SK-N-SH (cell line): ENCODE data around the gene DNAJC1. TPM values are rescaled to one million over a fixed set of nuclear protein-coding genes. Genes with fewer than 3 reads are reported as not detected.

ENCODE experiments used
- CTCF ChIA-PET: fragments of 300-600, 350-600 bp; formaldehyde crosslinking; extraction: SDS; loops from one replicate; lab custom pipeline; 2021; lab: Yijun Ruan, JAX
- POLR2A ChIA-PET: fragments of 350-600 bp; sonication (Branson Sonifier 250); formaldehyde crosslinking; extraction: SDS; loops from one replicate; lab custom pipeline; 2020; ENCODE audit warnings: antibody characterized with exemption, inconsistent platforms; lab: Yijun Ruan, JAX
- DNase-seq: peaks from one replicate; pipeline ENCODE4 v3.0.0; 2012
- H2AFZ ChIP-seq: fragments of 200-600 bp; sonication (generic); 2 replicates; pipeline ENCODE4 v1.8.1; 2016; ENCODE audit warnings: antibody characterized with exemption, mild to moderate bottlenecking, low read depth
- H3F3A ChIP-seq: fragments of 200-600 bp; sonication (generic); replicated peaks from 2 replicates; pipeline ENCODE3; 2016; ENCODE audit warnings: antibody characterized with exemption, mild to moderate bottlenecking; ENCODE audit not compliant: insufficient read depth
- H3K27ac ChIP-seq, 2 experiments: fragments of 200-500 bp in 1 of 2; fragments of 200-600 bp in 1 of 2; sonication (Bioruptor generic) in 1 of 2; sonication (generic), shearing (Covaris generic) in 1 of 2; 2 replicates each; pipeline versions ENCODE4 v1.5.1 to v1.6.1; 2014 to 2016; ENCODE audit warnings: low read depth in 2 of 2, inconsistent platforms in 1 of 2, low read length in 1 of 2, mild to moderate bottlenecking in 1 of 2, mixed read lengths in 1 of 2
- H3K27me3 ChIP-seq: fragments of 200-600 bp; sonication (generic), shearing (Covaris generic); 2 replicates; pipeline ENCODE4 v1.6.1; 2016; ENCODE audit warnings: mixed run types; ENCODE audit not compliant: insufficient read depth
- H3K36me3 ChIP-seq, 2 experiments: fragments of 200-500 bp in 1 of 2; fragments of 200-600 bp in 1 of 2; sonication (Bioruptor generic) in 1 of 2; sonication (generic) in 1 of 2; replicated peaks in 1 of 2; 2 replicates each; pipeline versions ENCODE3 to v1.5.1; 2014 to 2016; ENCODE audit warnings: low read length in 1 of 2, mild to moderate bottlenecking in 1 of 2; ENCODE audit not compliant: insufficient read depth in 2 of 2, control insufficient read depth in 1 of 2
- H3K4me1 ChIP-seq, 2 experiments: fragments of 200-500 bp in 1 of 2; fragments of 200-600 bp in 1 of 2; sonication (Bioruptor generic) in 1 of 2; sonication (generic), shearing (Covaris generic) in 1 of 2; 2 replicates each; pipeline versions ENCODE4 v1.5.1 to v1.6.1; 2014 to 2016; ENCODE audit warnings: low read depth in 1 of 2, low read length in 1 of 2, mixed run types in 1 of 2; ENCODE audit not compliant: insufficient read depth in 2 of 2, control insufficient read depth in 1 of 2
- H3K4me2 ChIP-seq: fragments of 200-600 bp; sonication (generic), shearing (Covaris generic); 2 replicates; pipeline ENCODE4 v1.6.1; 2017; ENCODE audit warnings: mixed run types
- H3K4me3 ChIP-seq, 2 experiments: fragments of 200-500 bp in 1 of 2; fragments of 200-600 bp in 1 of 2; sonication (Bioruptor generic) in 1 of 2; sonication (generic), shearing (Covaris generic) in 1 of 2; 2 replicates each; pipeline versions ENCODE4 v1.5.1 to v1.8.1; 2014 to 2016; ENCODE audit warnings: low read depth in 2 of 2, inconsistent platforms in 1 of 2, low read length in 1 of 2, mild to moderate bottlenecking in 1 of 2, mixed read lengths in 1 of 2, moderate library complexity in 1 of 2
- H3K79me2 ChIP-seq: fragments of 200-600 bp; sonication (generic); 2 replicates; pipeline ENCODE4 v1.8.1; 2017; ENCODE audit warnings: mild to moderate bottlenecking; ENCODE audit not compliant: insufficient read depth
- H3K9ac ChIP-seq: fragments of 200-600 bp; sonication (generic); 2 replicates; pipeline ENCODE4 v1.6.1; 2017; ENCODE audit warnings: mixed run types
- H3K9me2 ChIP-seq: fragments of 200-600 bp; sonication (generic); 2 replicates; pipeline ENCODE4 v1.6.1; 2017; ENCODE audit warnings: mixed run types
- H3K9me3 ChIP-seq: fragments of 200-600 bp; sonication (generic); 2 replicates; pipeline ENCODE4 v1.6.1; 2017; ENCODE audit warnings: mixed run types, mild to moderate bottlenecking, moderate library complexity
- H4K20me1 ChIP-seq: fragments of 200-600 bp; sonication (generic); 2 replicates; pipeline ENCODE4 v1.6.1; 2017; ENCODE audit warnings: mild to moderate bottlenecking, mixed run types; ENCODE audit not compliant: insufficient read depth
- EP300 ChIP-seq, 2 experiments: IDR thresholded peaks; 2 replicates each; pipeline versions ENCODE4 v1.4.0 to v1.6.1; 2012; ENCODE audit warnings: borderline replicate concordance in 1 of 2, low read depth in 1 of 2, low read length in 1 of 2
- GABPA ChIP-seq: IDR thresholded peaks from 2 replicates; pipeline ENCODE4 v1.4.0; 2012; ENCODE audit warnings: low read depth, mild to moderate bottlenecking
- JUND ChIP-seq: IDR thresholded peaks from 2 replicates; pipeline ENCODE4 v1.4.0; 2012
- NRF1 ChIP-seq: IDR thresholded peaks from 2 replicates; pipeline ENCODE4 v1.6.1; 2012; ENCODE audit warnings: low read depth, mild to moderate bottlenecking, low read length
- WGBS: methylation state at CpG from one replicate; pipeline ENCODE4 v1.1.6; 2017; ENCODE audit warnings: low lambda C conversion rate; 5-methylcytosine and 5-hydroxymethylcytosine counted together
- polyA plus RNA-seq, 3 experiments: library from polyadenylated mRNA; depleted of rRNA; stranded (reverse); fragments of >200 nt; gene quantifications; 2 replicates each; pipeline ENCODE4 v1.2.3, GENCODE V29; 2012
- TF ChIP-seq, protein P1 (sequence below): IDR thresholded peaks from 2 replicates; pipeline ENCODE4 v1.4.0; 2012; ENCODE audit warnings: low read depth, borderline replicate concordance
- TF ChIP-seq, protein P2 (sequence below): fragments of 200-600 bp; sonication (generic); IDR thresholded peaks from 2 replicates; pipeline ENCODE4 v1.6.1; 2017; ENCODE audit warnings: antibody characterized with exemption, mild to moderate bottlenecking, moderate library complexity
- TF ChIP-seq, protein P3 (sequence below): fragments of 150-350 bp; IDR thresholded peaks from 2 replicates; pipeline ENCODE4 v1.6.1; 2017; ENCODE audit warnings: antibody characterized with exemption, low read length, low read depth, borderline replicate concordance

The DNAJC1 gene
- polyA plus RNA-seq, 1 of the 3 experiments (the other 2 are of a cell fraction) = 9.3 TPM

DNA sequence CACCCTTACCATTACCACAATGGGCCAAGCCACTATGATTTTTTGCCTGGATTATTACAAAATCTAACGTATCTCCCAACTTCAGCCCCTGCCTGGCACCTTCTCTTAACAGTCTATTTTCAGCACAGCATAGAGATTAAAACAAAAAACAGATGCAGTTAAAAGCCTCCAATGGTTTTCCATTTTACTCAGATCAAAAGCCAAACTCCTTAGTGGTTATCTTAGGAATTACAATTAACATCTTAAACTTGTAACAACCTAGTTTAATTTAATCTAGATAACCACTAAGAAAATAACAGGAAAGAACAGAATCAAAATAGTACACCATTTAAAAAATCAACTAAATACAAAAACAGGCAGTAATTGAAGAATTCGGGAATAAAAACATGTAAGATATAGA lies 43.5 kb downstream of the DNAJC1 start:
- no peak overlapping the region for H3K27ac ChIP-seq
- 93% methylated on average over 2 of the region's 2 CpGs for WGBS
- H3K4me2 ChIP-seq = no peak overlapping the region
- ChIA-PET POLR2A (no interaction called here), CTCF (interaction anchor here (0.6 to 1.4 kb wide), 3 partner anchors 12 to 461 kb away, joined by 3 to 4 read pairs (median 3); no protein-coding TSS in a partner anchor)
- H3K9ac ChIP-seq = no peak overlapping the region
- H2AFZ ChIP-seq = no peak overlapping the region
- no peak overlapping the region for H3K4me3 ChIP-seq
- TF ChIP-seq JUND (no peak), EP300 (IDR thresholded peaks at IDR 0.05; ENCODE audit: borderline replicate concordance in 1 of 2, low read depth in 1 of 2, low read length in 1 of 2) (no peak), GABPA (no peak)
- TF ChIP-seq, protein P1, sequence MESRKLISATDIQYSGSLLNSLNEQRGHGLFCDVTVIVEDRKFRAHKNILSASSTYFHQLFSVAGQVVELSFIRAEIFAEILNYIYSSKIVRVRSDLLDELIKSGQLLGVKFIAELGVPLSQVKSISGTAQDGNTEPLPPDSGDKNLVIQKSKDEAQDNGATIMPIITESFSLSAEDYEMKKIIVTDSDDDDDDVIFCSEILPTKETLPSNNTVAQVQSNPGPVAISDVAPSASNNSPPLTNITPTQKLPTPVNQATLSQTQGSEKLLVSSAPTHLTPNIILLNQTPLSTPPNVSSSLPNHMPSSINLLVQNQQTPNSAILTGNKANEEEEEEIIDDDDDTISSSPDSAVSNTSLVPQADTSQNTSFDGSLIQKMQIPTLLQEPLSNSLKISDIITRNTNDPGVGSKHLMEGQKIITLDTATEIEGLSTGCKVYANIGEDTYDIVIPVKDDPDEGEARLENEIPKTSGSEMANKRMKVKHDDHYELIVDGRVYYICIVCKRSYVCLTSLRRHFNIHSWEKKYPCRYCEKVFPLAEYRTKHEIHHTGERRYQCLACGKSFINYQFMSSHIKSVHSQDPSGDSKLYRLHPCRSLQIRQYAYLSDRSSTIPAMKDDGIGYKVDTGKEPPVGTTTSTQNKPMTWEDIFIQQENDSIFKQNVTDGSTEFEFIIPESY = no peak
- H3K9me2 ChIP-seq = no peaks in the 10 kb centered on the region
- H3K79me2 ChIP-seq = peaks cover 8% of the 10 kb centered on the region; the same call in 1 of the 2 replicates
- H3F3A ChIP-seq = peaks cover 7% of the 10 kb centered on the region
- no peaks in the 10 kb centered on the region for H4K20me1 ChIP-seq
- peaks cover 0 to 3% of the 10 kb centered on the region in 2 experiments; a peak in 1 of 4 replicates for H3K4me1 ChIP-seq
- H3K36me3 ChIP-seq = no peaks in the 10 kb centered on the region
- H3K27me3 ChIP-seq = no peaks in the 10 kb centered on the region
- no peak for DNase-seq
- 0 out of 2 replicates have a peak, but pooled peaks cover 3% of the 10 kb centered on the region for H3K9me3 ChIP-seq

DNA sequence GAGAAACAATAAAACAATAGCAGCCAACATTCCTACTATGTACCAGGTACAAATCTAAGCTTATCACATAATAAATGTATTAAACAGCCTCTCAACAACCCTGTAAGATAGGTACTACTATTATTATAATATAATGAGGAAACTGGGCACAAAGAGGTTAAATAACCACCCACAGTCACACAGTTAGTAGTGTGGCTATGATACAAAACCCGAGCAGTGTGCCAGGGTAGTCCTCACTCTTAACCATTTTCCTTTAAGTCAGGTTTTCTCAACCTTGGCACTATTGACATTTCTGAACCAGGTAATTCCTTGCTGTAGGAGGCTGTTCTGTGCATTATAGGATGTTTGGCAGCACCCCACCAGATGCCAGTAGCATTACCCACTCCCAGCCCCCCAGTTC lies 48.8 kb downstream of the DNAJC1 start:
- TF ChIP-seq, protein P2, sequence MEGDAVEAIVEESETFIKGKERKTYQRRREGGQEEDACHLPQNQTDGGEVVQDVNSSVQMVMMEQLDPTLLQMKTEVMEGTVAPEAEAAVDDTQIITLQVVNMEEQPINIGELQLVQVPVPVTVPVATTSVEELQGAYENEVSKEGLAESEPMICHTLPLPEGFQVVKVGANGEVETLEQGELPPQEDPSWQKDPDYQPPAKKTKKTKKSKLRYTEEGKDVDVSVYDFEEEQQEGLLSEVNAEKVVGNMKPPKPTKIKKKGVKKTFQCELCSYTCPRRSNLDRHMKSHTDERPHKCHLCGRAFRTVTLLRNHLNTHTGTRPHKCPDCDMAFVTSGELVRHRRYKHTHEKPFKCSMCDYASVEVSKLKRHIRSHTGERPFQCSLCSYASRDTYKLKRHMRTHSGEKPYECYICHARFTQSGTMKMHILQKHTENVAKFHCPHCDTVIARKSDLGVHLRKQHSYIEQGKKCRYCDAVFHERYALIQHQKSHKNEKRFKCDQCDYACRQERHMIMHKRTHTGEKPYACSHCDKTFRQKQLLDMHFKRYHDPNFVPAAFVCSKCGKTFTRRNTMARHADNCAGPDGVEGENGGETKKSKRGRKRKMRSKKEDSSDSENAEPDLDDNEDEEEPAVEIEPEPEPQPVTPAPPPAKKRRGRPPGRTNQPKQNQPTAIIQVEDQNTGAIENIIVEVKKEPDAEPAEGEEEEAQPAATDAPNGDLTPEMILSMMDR = no peak
- TF ChIP-seq GABPA = no peak
- H4K20me1 ChIP-seq = no peaks in the 10 kb centered on the region
- CTCF ChIA-PET = interaction anchor here (1.2 to 3.7 kb wide), 4 partner anchors 223 to 1338 kb away, joined by 3 to 24 read pairs (median 12); no protein-coding TSS in a partner anchor
- H3K4me2 ChIP-seq = no peak overlapping the region
- H3K4me1 ChIP-seq = peaks cover 0 to 3% of the 10 kb centered on the region in 2 experiments; a peak in 2 of 4 replicates
- H3K4me3 ChIP-seq = no peak overlapping the region
- no peak for DNase-seq
- POLR2A ChIA-PET = no interaction called here
- 71% methylated on average over 1 of the region's 1 CpG for WGBS
- H3K27ac ChIP-seq = no peak overlapping the region
- H3K79me2 ChIP-seq = peaks cover 11% of the 10 kb centered on the region; the same call in 1 of the 2 replicates
- H3K9me3 ChIP-seq = no peaks in the 10 kb centered on the region
- no peak overlapping the region for H3K9ac ChIP-seq
- peaks cover 7% of the 10 kb centered on the region for H3F3A ChIP-seq
- no peaks in the 10 kb centered on the region for H3K9me2 ChIP-seq
- no peaks in the 10 kb centered on the region for H3K36me3 ChIP-seq
- no peaks in the 10 kb centered on the region for H3K27me3 ChIP-seq
- no peak overlapping the region for H2AFZ ChIP-seq

DNA sequence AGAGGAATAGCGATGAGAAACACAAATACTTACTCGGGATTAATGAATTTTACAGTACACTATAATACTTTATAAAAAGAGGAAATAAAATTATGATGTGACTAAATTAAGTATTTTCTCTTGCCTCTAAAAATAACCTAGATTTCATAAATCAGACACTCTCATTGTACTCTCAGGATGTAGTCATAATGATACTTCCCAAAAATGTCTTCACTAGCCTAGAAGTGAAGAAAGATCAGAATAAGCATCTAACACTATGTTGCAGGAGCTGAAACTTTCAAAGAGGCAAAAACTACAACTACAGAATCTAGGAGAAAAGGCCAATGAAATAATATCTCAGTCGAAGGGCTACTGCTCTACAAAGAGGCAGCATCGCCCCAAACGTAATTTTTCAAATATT lies 49.4 kb downstream of the DNAJC1 start:
- CTCF ChIA-PET = interaction anchor here (1.2 to 3.7 kb wide), 5 partner anchors 149 to 1339 kb away, joined by 3 to 24 read pairs (median 10); no protein-coding TSS in a partner anchor

More for the DNA sequence above, 49.4 kb downstream of the DNAJC1 start:
- no peak for DNase-seq
- Histone ChIP-seq H3K36me3 (no peaks in the 10 kb centered on the region), H3K9ac (no peak overlapping the region), H3K79me2 (peaks cover 10% of the 10 kb centered on the region; the same call in 1 of the 2 replicates), H3F3A (peaks cover 7% of the 10 kb centered on the region), H3K27me3 (no peaks in the 10 kb centered on the region), H4K20me1 (no peaks in the 10 kb centered on the region), H3K4me2 (no peak overlapping the region), H3K9me3 (no peaks in the 10 kb centered on the region), H3K9me2 (no peaks in the 10 kb centered on the region), H3K4me1 (peaks cover 0 to 3% of the 10 kb centered on the region in 2 experiments; a peak in 2 of 4 replicates), H3K4me3 (no peak overlapping the region), H2AFZ (no peak overlapping the region), H3K27ac (no peak overlapping the region)
- POLR2A ChIA-PET = no interaction called here
- no peak for TF ChIP-seq NRF1
- TF ChIP-seq, protein P3, sequence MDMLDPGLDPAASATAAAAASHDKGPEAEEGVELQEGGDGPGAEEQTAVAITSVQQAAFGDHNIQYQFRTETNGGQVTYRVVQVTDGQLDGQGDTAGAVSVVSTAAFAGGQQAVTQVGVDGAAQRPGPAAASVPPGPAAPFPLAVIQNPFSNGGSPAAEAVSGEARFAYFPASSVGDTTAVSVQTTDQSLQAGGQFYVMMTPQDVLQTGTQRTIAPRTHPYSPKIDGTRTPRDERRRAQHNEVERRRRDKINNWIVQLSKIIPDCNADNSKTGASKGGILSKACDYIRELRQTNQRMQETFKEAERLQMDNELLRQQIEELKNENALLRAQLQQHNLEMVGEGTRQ = no peak
- WGBS = 59% methylated on average over 5 of the region's 5 CpGs
